Measurements from ENCODE around the gene SPCS2. TPM values are rescaled to one million over a fixed set of nuclear protein-coding genes. Genes with fewer than 3 reads are reported as not detected.

SPCS2 gene
- total RNA-seq (2014; rRNA removed; shearing (Covaris generic); ENCODE audit: low replicate concordance) = 15.6 and 17.1 TPM in 2 replicates

DNA sequence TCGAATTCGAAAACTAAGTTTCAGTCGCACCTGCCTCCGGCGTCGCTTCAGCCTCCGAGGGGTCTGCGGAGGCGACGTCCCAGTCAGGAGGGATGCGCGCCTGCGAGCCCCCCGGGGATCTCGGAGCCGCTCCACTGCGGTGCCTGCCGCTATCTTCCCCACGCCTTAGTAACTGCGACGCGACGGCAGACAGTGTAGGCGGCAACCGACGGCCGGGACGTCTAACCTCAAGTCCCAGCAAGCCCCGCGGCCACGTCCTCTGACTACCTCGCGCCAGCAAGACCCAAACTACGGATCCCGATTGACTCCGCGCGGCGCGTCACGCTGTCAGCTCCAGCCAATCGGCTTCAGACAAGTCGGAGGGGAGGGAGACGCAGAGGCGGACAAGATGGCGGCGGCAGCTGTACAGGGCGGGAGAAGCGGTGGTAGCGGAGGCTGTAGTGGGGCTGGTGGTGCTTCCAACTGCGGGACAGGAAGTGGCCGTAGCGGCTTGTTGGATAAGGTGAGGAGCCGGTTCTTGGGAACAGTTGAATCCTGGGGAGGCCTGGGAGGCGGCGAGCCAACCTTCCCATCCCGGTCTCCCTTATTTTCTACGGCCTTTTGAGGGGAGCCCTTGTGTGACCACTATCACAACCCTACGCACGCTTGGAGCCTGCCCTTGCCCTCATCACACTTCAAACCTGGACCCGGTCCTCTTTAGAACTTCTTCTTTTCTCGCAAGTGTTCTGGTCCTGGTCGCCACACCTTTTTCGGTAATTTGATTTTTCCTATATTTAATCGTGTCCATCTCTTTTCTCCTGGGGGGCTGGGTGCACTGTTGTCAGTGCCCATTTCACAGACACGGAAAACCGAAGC is at the start of gene SPCS2, which contains the start of gene XRRA1:
Gene SPCS2, plus strand, starts transcription at position 369 of the 855 bp plus-strand sequence. Its CDS starts 20 bp downstream, at position 389.
Gene XRRA1, minus strand, starts transcription at position 194 of the 855 bp plus-strand sequence. CDS start 8,213 bp downstream, outside the sequence.
- DNase-seq = peak; percentile 99
- Histone ChIP-seq H3K36me3 (peaks cover 33% of the 10 kb centered on the region), H3K27me3 (no peaks in the 10 kb centered on the region), H3K4me3 (peak within 1 kb of the TSS; percentile 92), H3K9me3 (no peaks in the 10 kb centered on the region)

GRCh38 chr11:74902342-74902741 is 46.7 kb upstream of the SPCS2 start:
- no peak for DNase-seq
- H3K36me3 ChIP-seq = peaks cover 3% of the 10 kb centered on the region; the same call in 1 of the 2 replicates
- H3K4me3 ChIP-seq = no peak overlapping the region
- H3K9me3 ChIP-seq = peaks cover 25% of the 10 kb centered on the region
- H3K27me3 ChIP-seq = no peaks in the 10 kb centered on the region

- H3K9me3 ChIP-seq = peaks cover 14% of the 10 kb centered on the region
- H3K4me3 ChIP-seq = no peak overlapping the region
- no peak for DNase-seq
- H3K36me3 ChIP-seq = peaks cover 6% of the 10 kb centered on the region
- no peaks in the 10 kb centered on the region for H3K27me3 ChIP-seq
These were observed 43.7 kb upstream of the SPCS2 start for GRCh38 chr11:74905326-74905725.

GRCh38 chr11:74909385-74909784 is 39.7 kb upstream of the SPCS2 start:
- peaks cover 6% of the 10 kb centered on the region for H3K36me3 ChIP-seq
- H3K4me3 ChIP-seq = no peak overlapping the region
- DNase-seq = no peak
- H3K27me3 ChIP-seq = no peaks in the 10 kb centered on the region
- H3K9me3 ChIP-seq = no peaks in the 10 kb centered on the region

DNA sequence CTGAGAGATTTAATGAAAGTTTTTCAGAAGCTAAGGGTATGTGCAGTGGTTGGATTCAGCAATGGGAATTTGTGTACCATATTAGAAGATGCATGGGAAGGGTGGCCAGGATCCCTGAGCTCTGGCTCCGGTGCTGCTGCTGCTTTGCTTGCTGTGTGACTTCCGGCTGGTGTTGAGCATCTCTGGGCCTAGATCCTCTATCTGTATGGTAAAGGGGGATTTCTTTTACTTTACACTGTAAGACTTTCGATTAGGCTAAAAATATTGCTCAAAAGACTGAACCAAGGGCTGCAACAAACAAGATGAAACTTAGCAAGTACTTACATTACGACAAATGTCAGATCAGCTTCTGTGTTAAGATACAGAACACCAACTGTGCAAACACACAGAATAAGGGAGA is 39.3 kb upstream of the SPCS2 start:
- Histone ChIP-seq H3K4me3 (no peak overlapping the region), H3K9me3 (no peaks in the 10 kb centered on the region), H3K36me3 (peaks cover 6% of the 10 kb centered on the region), H3K27me3 (no peaks in the 10 kb centered on the region)
- no peak for DNase-seq

GRCh38 chr11:74923125-74923524 is 25.9 kb upstream of the SPCS2 start:
- Histone ChIP-seq H3K36me3 (peaks cover 19% of the 10 kb centered on the region), H3K27me3 (no peaks in the 10 kb centered on the region), H3K4me3 (no peak overlapping the region), H3K9me3 (no peaks in the 10 kb centered on the region)
- peak; percentile 43 for DNase-seq

DNA sequence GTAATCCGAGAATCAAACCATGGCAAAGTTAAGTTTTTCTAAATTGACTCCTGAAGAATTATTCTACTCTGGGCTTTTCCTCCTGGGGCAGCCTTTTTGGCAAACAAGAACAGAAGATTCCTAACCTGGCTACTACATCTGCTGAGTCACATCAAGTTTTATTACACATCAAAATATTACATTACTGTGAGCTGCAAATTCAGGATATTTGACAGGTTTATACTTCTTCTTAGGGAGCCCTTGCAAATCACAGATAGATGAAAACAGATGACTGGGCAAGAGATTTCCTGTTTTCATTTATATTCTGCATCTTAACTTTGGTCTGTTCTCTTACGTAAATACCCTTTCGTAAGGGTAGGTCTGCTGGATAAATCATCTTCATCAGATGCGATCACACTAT is 23.8 kb upstream of the SPCS2 start:
- no peaks in the 10 kb centered on the region for H3K9me3 ChIP-seq
- no peak overlapping the region for H3K4me3 ChIP-seq
- H3K36me3 ChIP-seq = peaks cover 3% of the 10 kb centered on the region; the same call in 1 of the 2 replicates
- DNase-seq = peak; percentile 31
- H3K27me3 ChIP-seq = no peaks in the 10 kb centered on the region

GRCh38 chr11:74926304-74927030 is 22.6 kb upstream of the SPCS2 start:
- no peaks in the 10 kb centered on the region for H3K9me3 ChIP-seq
- peak; percentile 38 for DNase-seq
- H3K27me3 ChIP-seq = no peaks in the 10 kb centered on the region
- H3K36me3 ChIP-seq = peaks cover 1% of the 10 kb centered on the region
- no peak overlapping the region for H3K4me3 ChIP-seq

DNA sequence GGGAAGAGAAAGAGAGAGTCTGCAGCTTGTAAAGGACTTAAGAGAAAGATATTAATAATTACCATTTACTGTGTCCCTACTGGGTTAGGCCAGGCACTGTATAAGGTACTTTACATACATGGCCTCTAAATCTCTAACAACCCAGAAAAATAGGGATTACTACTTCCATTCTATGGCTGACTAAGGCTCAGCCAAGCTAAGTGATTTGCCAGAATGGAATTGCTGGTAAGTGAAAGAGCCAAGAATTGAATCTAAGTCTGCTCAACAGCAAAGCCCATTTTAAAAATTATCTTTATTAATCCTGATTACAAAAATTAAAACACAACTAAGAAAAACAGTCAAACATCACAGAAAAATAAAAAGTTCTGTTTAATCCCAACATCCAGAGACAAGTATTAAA is 21.6 kb upstream of the SPCS2 start:
- no peaks in the 10 kb centered on the region for H3K9me3 ChIP-seq
- no peak overlapping the region for H3K4me3 ChIP-seq
- DNase-seq = no peak
- H3K27me3 ChIP-seq = no peaks in the 10 kb centered on the region
- peaks cover 5% of the 10 kb centered on the region for H3K36me3 ChIP-seq

GRCh38 chr11:74929431-74930363 is 19.4 kb upstream of the SPCS2 start:
- DNase-seq = peak; percentile 39
- H3K27me3 ChIP-seq = no peaks in the 10 kb centered on the region
- H3K4me3 ChIP-seq = no peak overlapping the region
- H3K9me3 ChIP-seq = no peaks in the 10 kb centered on the region
- peaks cover 5% of the 10 kb centered on the region for H3K36me3 ChIP-seq

GRCh38 chr11:74932169-74932568 is 16.9 kb upstream of the SPCS2 start:
- no peaks in the 10 kb centered on the region for H3K27me3 ChIP-seq
- no peak overlapping the region for H3K4me3 ChIP-seq
- peak; percentile 35 for DNase-seq
- no peaks in the 10 kb centered on the region for H3K9me3 ChIP-seq
- H3K36me3 ChIP-seq = peaks cover 15% of the 10 kb centered on the region

- no peak overlapping the region for H3K4me3 ChIP-seq
- peak; percentile 19 for DNase-seq
- H3K36me3 ChIP-seq = peaks cover 15% of the 10 kb centered on the region
- no peaks in the 10 kb centered on the region for H3K27me3 ChIP-seq
- H3K9me3 ChIP-seq = no peaks in the 10 kb centered on the region
These were observed 16.3 kb upstream of the SPCS2 start for GRCh38 chr11:74932797-74933196.

DNA sequence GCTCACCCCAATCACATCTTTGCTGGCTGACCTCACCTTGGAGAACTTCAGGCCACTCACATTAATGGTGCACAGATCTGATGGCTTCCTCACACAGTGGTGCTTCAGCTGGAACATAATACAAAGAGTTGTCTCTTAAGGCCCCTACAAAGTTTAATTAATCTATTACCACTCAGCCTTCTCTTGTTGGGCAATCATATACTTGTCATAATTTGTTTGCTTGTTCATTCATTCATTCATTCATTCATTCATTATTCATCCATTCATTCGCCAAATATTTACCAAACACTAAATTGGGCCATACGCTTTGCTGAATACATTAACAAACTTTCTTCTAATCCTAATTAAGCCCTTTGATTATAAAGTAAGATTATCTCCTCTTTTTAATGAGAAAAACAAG is 15.3 kb upstream of the SPCS2 start:
- no peaks in the 10 kb centered on the region for H3K9me3 ChIP-seq
- no peak overlapping the region for H3K4me3 ChIP-seq
- DNase-seq = no peak
- peaks cover 15% of the 10 kb centered on the region for H3K36me3 ChIP-seq
- H3K27me3 ChIP-seq = no peaks in the 10 kb centered on the region

DNA sequence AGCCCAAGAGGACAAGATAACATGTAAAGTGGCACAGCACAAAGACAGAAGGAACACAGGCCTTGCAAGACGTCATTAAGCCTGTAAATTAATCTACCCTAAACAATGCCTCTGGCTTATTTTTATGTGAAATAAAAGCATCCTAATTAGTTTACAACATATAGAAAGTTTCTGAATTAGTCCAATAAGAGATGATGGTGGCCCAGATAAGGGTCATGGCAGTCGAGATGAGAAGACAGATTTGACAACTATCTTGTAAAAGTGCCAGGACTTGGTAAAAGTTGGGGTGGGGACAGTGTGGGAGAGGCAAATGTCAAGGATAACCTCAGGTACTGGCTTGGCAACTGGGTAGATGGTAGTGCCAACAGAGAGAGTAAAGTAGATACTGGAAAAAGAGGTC is 13.8 kb upstream of the SPCS2 start:
- Histone ChIP-seq H3K9me3 (no peaks in the 10 kb centered on the region), H3K27me3 (no peaks in the 10 kb centered on the region), H3K4me3 (no peak overlapping the region), H3K36me3 (peaks cover 15% of the 10 kb centered on the region)
- DNase-seq = no peak

GRCh38 chr11:74936087-74936486 is 13.0 kb upstream of the SPCS2 start:
- H3K27me3 ChIP-seq = no peaks in the 10 kb centered on the region
- no peak overlapping the region for H3K4me3 ChIP-seq
- H3K36me3 ChIP-seq = peaks cover 18% of the 10 kb centered on the region
- H3K9me3 ChIP-seq = no peaks in the 10 kb centered on the region
- no peak for DNase-seq

GRCh38 chr11:74936976-74937375 is 12.1 kb upstream of the SPCS2 start:
- peaks cover 13% of the 10 kb centered on the region for H3K36me3 ChIP-seq
- H3K9me3 ChIP-seq = no peaks in the 10 kb centered on the region
- H3K27me3 ChIP-seq = no peaks in the 10 kb centered on the region
- H3K4me3 ChIP-seq = no peak overlapping the region
- no peak for DNase-seq

All from MG63 (cell line).